GM19238 (cell line): Measurements from ENCODE around the gene ABCA4.

Source experiments
- DNase-seq: peaks from one replicate; pipeline ENCODE4 v3.0.0; 2011; ENCODE audit warnings: low spot score; ENCODE audit not compliant: insufficient read length

Gene ABCA4

DNA sequence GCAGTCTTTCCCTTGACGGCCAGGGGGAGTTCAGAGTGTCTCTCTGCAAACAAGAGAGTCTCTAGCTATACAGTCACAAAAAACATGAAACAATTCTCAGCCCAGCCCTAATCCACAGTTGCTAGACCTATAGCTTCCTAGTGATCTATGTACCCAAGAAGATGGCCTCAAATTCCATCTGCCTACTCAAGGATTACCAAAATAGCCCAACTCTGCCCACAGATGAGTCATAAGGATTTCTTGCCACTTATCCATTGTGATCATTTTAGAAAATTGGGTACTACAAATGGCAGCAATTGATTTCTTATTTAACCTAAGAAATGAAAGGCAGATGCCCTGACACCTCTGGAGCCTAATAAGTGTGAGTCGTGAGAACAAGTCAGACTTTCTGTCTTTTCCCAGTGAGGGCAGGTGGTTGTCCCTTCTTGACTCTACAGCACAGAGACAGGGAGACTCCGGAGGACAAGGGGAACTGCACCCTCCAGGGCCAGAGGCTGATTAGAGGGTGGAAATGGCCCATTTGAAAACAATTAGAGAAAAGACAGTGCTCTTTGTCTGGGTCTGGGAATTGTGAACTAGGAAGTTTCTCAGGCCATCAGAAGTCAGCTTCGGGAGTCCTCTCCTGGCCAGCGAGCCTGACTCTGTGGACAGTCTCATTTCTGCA, 65.4 kb downstream of the ABCA4 start:
- DNase-seq, result no peak

- no peak for DNase-seq
These were observed 70.3 kb downstream of the ABCA4 start for GRCh38 chr1:94050675-94051074.

DNA sequence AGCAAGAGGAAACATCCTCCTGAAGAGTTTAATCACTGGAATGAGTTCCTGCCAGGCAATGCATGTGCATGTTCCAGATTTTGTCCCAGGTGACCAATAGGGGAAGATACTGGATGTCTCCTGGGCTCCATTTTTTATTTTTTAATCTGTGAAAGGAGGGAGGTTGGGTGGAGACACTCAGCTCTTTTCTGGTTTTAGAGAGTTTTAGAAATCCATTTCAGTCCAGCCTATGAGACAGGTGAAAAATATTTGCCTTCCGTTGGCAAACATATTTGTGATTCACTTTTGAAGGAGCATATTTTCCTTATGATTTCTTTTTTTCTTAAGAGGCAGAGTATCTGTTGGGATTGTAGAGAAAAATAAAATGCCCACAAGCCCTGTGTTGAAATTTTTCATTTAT, 70.7 kb downstream of the ABCA4 start:
- DNase-seq, result no peak

- no peak for DNase-seq
These were observed 71.2 kb downstream of the ABCA4 start for GRCh38 chr1:94049791-94050190.

GRCh38 chr1:94048413-94049164, 72.4 kb downstream of the ABCA4 start:
- no peak for DNase-seq

- no peak for DNase-seq
These were observed 73.0 kb downstream of the ABCA4 start for GRCh38 chr1:94047949-94048348.

DNA sequence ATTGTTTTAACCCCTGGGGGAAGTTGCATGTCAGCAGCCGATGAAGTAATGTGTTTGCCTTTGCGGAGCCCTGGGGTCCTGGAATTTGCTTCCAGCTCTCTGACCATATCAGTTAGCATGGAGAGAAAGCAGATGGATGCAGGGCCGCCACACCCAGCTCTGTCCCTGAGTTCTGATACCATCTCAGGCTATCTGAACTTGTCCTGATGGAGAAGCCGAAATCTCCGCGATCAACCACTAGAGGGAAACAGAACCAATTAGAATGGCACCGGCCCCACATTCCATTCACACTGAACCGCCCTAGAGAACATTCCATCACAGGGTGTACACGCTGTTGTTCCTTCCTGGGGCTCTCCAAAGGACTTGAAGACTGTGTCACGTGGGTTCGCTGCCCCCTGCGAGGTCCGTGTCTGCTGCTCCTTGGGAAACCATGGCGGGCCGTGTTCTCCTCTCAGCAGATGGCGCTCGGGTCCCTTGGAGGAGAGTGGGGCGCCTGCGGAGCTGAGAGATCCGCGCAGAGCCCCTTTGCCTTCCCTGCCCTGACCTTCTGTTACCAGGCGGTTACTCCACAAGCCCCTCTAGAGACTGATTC, 75.4 kb downstream of the ABCA4 start:
- DNase-seq, result peak; percentile 16

DNA sequence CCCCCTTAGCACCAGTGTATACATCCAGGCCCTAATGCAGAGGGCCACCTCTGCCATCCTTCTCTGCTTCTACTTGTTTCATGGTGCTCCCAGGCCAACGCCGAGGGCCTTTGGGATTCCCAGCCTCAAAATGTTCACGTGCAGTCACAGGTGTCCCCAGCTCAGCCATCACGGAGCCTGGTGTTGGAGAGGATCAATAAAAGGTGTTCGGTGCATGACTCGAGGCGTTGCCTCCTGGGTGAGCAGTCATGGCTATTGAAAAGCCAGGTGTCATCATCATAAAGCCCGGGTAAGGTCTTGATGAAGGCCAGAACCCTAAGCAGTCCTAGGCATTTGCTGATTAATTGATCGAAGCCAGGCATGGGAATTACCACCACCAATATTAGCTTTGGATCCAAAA, 76.1 kb downstream of the ABCA4 start:
- no peak for DNase-seq

DNA sequence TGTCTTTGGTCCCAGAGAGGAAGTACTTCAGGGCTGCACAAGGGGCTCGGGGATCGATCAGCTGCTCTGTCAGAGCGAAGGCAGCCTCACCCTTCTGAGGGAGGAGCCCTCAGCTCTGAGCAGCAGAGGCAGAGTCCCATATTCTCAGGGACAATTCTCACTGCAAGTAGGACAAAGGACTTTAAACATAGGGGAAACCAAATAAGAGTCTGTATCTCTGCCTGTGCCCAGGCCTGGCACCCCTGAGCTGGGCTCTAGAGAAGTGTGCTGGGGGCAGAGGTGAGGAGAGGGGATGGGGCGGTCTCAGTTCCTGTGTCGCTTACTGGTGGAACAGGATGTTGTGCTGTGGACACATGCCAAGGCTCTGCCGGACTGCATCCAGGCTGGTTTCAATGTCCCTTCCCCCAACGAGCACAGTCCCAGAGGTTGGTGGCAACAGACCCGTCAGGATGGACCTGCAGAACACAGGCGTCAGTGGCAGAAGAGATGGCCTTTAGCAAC, 76.6 kb downstream of the ABCA4 start:
- no peak for DNase-seq

DNA sequence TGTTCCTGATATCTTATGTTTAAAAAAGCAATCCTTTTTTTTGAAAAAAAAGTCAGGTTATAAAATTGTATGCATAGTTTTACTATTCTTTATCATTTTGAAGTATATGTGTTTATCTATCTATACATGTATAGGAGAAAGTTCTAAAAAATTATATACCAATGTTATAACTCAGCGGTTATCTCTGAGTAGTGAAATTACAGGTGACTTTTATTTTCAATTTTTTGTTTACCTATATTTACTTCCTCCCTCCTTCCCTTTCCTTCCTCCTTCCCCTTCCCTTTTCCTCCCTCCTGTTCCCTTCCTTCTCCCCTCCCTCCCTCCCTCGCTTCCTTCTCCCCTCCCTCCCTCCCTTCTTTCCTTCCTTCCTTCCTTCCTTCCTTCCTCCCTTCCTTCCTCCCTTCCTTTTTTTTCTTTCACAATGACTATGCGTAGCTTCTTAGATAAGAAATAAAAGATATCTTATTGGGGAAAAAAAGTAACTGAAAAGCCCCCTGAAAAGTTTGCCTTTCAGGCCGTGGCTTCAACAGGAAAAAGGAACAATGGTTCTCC, 77.1 kb downstream of the ABCA4 start:
- no peak for DNase-seq

DNA sequence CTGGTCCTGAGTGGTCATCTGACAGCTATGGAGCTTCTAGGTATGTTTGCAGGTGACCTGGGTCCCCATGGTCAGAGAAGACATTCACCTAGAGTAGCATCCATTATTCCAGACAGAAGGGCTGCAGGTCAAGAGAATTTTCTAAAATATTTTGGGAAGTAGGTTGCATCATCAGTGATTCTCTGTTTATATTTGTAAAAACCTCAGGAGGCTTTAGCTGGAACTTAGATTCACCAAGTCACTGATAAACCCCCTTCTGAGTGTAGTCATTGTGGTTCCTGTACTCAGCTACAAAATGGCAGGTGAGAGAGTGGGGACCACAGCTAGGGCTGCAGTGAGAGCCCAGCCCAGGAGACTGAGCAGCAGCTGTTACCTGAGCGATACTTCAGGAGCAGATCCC, 78.6 kb downstream of the ABCA4 start:
- DNase-seq, result no peak

- no peak for DNase-seq
These were observed 80.9 kb downstream of the ABCA4 start for GRCh38 chr1:94039871-94040569.

DNA sequence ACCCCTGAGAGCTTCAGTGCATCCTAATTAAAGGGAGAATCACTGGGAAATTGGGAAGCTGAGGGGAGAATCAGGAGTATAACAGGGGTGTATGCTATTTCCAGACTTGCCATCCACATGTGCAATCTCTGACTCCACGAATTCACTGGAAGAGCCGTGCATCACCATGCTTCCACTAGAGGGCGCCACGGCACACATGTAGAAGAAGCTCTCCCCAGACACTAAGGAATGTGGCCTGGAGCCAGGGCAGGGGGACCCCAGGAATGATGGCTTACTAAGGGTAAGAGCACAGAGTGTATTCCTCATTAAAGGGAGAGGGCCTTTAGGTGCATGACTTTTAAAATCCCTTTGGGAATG, 81.5 kb downstream of the ABCA4 start:
- DNase-seq, result peak; percentile 28

DNA sequence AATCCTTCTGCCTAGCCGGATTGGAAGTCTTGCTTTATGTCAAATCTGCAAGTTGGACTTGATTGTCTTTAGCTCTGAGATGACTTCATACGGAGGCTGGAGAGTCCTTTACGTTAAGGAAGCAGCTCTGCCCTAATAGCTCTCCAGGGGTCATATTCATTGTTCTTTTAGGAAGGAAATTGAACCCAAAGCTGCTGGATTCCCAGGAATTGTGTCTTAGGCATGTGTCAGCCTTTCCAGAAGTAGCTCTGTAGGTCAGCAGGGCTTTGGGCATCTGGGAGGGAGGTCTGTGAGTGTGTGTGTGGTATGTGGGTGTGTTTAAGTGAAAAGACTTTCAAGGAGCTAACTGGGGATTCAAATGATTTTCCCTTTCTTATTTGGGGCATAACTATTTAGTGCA, 82.4 kb downstream of the ABCA4 start:
- no peak for DNase-seq

- DNase-seq, result no peak
These were observed 83.3 kb downstream of the ABCA4 start for GRCh38 chr1:94037392-94038229.

- no peak for DNase-seq
These were observed 84.2 kb downstream of the ABCA4 start for GRCh38 chr1:94036730-94037129.

- DNase-seq, result no peak
These were observed 87.1 kb downstream of the ABCA4 start for GRCh38 chr1:94033849-94034248.

- DNase-seq, result no peak
These were observed 88.3 kb downstream of the ABCA4 start for GRCh38 chr1:94032637-94033036.

DNA sequence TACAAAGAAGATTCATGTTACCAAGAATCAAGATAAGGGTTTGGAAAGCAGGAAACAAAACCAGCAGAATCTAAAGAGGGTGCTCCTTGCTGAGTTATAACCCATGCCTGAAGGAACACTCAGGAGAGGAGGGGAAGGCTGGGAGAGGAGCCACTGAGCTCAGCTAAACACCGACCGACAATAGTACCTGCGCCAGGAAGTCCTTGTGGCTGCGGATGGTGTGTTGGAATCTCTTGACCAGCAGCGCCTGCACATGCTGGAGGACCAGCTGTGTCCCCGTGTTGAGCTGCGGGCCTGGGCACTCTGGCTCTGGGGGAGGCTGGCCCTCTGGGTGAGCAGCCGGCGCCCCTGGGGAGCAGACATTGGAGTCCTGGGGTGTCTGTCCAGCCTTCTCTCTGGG, 89.4 kb downstream of the ABCA4 start:
- DNase-seq, result no peak

DNA sequence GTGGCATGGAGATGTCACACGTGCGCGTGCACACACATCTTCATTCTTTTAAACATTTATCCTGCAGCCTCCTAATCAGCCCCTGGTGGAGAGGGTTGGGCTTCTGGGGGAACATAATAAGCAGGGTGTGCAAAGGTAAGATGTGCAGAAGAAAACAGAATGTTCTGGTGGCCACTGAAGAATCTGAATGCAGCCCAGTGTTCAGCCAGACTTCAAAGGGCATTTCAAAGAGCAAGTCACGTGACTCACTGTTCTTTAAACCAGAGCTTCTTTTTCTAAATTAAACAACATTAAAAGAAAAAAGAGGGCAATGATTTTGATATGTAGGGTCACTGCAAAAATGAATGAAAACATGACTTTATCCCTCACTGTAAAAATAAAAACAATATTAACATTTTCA, 89.8 kb downstream of the ABCA4 start:
- DNase-seq, result no peak
